ENCODE measurements around the gene PINK1. TPM values are rescaled to one million over a fixed set of nuclear protein-coding genes. Genes with fewer than 3 reads are reported as not detected.

PINK1 gene
- total and polyA plus RNA-seq, 2 experiments from 2014 or later: 73.2 to 96.4 TPM

DNA sequence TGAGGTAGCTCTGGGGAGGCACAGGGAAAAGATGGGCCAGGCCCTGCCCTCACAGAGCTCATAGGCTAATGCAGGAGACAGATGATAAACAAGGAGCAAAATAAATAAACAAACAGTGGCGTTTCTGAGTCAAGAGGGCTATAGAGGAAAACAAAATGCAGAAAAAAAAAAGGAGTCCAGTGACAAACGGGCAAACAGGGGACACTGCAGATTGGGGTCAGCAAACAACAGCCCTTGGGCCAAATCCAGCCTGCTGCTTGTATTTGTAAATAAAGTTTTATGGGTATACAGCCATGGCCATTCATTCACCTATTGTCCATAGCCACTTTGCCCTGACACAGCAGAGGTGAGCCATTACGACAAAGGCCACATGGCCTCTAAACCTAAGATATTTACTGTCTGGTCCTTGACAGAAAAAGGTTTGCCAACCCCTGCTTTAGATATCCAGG lies 19.1 kb upstream of the PINK1 start:
- DNase-seq (ENCODE audit: low spot score): no peak
- Histone ChIP-seq H3K9me2 (replicated peaks; ENCODE audit: insufficient read depth) (no peaks in the 10 kb centered on the region), H3K9me3 (ENCODE audit: low read depth) (no peaks in the 10 kb centered on the region), H3K79me2 (no peaks in the 10 kb centered on the region), H3K27me3 (no peaks in the 10 kb centered on the region), H3K4me3 (no peak overlapping the region), H3K4me1 (ENCODE audit: insufficient read depth) (peaks cover 8% of the 10 kb centered on the region), H3K27ac (peak overlapping the region; percentile 82), H4K20me1 (ENCODE audit: insufficient read depth, poor library complexity, severe bottlenecking) (no peaks in the 10 kb centered on the region), H3K4me2 (no peak overlapping the region), H3K36me3 (replicated peaks; ENCODE audit: insufficient read depth, low read depth) (no peaks in the 10 kb centered on the region), H2AFZ (no peak overlapping the region)
- 60% methylated on average over 3 of the region's 3 CpGs for WGBS (ENCODE audit: low lambda C conversion rate, missing lambda C conversion rate)
- TF ChIP-seq, protein P1, sequence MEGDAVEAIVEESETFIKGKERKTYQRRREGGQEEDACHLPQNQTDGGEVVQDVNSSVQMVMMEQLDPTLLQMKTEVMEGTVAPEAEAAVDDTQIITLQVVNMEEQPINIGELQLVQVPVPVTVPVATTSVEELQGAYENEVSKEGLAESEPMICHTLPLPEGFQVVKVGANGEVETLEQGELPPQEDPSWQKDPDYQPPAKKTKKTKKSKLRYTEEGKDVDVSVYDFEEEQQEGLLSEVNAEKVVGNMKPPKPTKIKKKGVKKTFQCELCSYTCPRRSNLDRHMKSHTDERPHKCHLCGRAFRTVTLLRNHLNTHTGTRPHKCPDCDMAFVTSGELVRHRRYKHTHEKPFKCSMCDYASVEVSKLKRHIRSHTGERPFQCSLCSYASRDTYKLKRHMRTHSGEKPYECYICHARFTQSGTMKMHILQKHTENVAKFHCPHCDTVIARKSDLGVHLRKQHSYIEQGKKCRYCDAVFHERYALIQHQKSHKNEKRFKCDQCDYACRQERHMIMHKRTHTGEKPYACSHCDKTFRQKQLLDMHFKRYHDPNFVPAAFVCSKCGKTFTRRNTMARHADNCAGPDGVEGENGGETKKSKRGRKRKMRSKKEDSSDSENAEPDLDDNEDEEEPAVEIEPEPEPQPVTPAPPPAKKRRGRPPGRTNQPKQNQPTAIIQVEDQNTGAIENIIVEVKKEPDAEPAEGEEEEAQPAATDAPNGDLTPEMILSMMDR (IDR thresholded peaks at IDR 0.05; ENCODE audit: poor library complexity): no peak
- TF ChIP-seq EZH2 (IDR thresholded peaks at IDR 0.05; ENCODE audit: borderline replicate concordance): no peak
- no peak for TF ChIP-seq EZH2phosphoT487 (IDR thresholded peaks at IDR 0.05; ENCODE audit: low read depth, severe bottlenecking, unreplicated experiment)

DNA sequence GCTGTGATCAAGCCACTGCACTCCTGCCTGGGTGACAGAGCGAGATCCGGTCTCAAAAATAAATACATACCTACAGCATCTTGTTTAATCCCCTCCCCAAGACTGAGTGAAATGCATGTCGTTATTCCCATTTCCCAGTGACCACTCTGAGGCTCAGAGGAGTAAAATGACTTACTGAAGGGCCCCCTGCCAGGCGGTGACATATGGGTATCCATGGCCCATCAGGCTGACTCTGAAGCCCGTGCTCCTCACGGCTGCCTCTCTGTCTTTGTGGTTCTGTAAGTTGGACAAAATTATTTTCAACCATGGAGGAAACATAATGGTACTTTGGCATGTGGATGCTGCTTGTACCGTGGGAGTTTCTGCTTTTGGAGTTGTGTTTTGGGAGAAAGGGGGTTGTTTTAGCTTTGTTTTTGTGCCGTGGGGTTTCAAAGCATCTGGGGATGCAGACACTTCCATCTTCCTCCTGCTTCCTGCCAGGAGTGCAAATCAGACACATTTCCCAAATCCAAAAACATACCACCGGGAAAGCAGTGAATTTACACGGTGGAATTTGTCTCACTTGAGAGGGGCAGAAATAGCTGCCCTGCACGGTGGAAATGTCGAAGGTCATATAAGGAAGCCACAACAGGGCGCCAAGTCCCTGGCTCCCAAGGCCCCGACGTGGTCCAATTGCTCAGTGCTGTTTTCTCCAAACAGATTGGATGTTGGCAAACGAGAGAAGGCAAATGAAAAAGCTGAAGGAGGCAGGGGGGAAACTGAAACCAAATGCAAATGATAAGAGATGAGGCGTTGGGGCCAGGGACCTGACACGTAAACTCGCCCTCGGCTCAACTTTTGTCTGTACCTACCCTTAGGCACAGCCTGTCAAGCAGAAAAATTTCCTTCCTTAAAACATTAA lies 17.1 kb upstream of the PINK1 start:
- WGBS (ENCODE audit: low lambda C conversion rate, missing lambda C conversion rate): 74% methylated on average over 20 of the region's 20 CpGs
- H3K9me2 ChIP-seq (replicated peaks; ENCODE audit: insufficient read depth): no peaks in the 10 kb centered on the region
- no peaks in the 10 kb centered on the region for H3K79me2 ChIP-seq
- no peak for TF ChIP-seq EZH2 (IDR thresholded peaks at IDR 0.05; ENCODE audit: borderline replicate concordance)
- TF ChIP-seq EZH2phosphoT487 (IDR thresholded peaks at IDR 0.05; ENCODE audit: low read depth, severe bottlenecking, unreplicated experiment): no peak
- TF ChIP-seq, protein P1 (IDR thresholded peaks at IDR 0.05; ENCODE audit: poor library complexity): no peak
- no peaks in the 10 kb centered on the region for H3K9me3 ChIP-seq (ENCODE audit: low read depth)
- no peak overlapping the region for H3K4me2 ChIP-seq
- H3K27ac ChIP-seq: no peak overlapping the region
- no peak for DNase-seq (ENCODE audit: low spot score)
- peaks cover 8% of the 10 kb centered on the region for H3K4me1 ChIP-seq (ENCODE audit: insufficient read depth)
- H4K20me1 ChIP-seq (ENCODE audit: insufficient read depth, poor library complexity, severe bottlenecking): no peaks in the 10 kb centered on the region
- H3K27me3 ChIP-seq: no peaks in the 10 kb centered on the region
- H2AFZ ChIP-seq: no peak overlapping the region
- H3K4me3 ChIP-seq: no peak overlapping the region
- no peaks in the 10 kb centered on the region for H3K36me3 ChIP-seq (replicated peaks; ENCODE audit: insufficient read depth, low read depth)

DNA sequence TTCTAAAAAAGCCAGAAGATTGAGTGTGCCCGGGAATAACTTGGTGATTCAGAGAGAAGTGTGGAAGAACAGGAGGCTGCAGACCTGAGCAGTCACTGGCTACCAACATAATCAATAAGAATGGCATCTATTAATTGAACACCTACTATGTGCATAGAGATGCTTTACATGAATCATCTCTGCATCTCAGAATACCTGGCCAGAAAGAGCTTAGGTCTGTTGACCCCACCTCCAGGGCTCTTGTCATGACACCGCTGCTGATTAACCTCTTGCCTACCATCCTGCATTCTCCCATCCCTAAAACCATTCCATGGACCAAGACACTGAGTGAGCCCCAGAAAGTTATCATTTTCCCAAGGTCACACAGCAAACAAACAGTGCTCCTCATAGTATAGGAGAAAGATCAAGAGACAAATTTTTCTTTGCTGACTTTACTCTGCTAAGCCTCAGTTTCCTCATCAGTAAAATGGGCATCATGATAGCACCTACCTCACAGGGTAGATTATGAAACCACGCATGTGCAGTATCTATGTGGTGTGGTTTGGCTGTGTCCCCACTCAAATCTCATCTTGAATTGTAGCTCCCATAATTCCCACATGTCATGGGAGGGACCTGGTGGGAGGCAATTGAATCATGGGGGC lies 16.3 kb upstream of the PINK1 start:
- H3K27ac ChIP-seq: no peak overlapping the region
- no peak overlapping the region for H3K4me2 ChIP-seq
- no peaks in the 10 kb centered on the region for H4K20me1 ChIP-seq (ENCODE audit: insufficient read depth, poor library complexity, severe bottlenecking)
- H3K36me3 ChIP-seq (replicated peaks; ENCODE audit: insufficient read depth, low read depth): no peaks in the 10 kb centered on the region
- no peaks in the 10 kb centered on the region for H3K27me3 ChIP-seq
- peaks cover 8% of the 10 kb centered on the region for H3K4me1 ChIP-seq (ENCODE audit: insufficient read depth)
- no peak overlapping the region for H3K4me3 ChIP-seq
- 90% methylated on average over 3 of the region's 3 CpGs for WGBS (ENCODE audit: low lambda C conversion rate, missing lambda C conversion rate)
- H3K9me2 ChIP-seq (replicated peaks; ENCODE audit: insufficient read depth): no peaks in the 10 kb centered on the region
- no peak for DNase-seq (ENCODE audit: low spot score)
- no peaks in the 10 kb centered on the region for H3K79me2 ChIP-seq
- no peak overlapping the region for H2AFZ ChIP-seq
- TF ChIP-seq EZH2phosphoT487 (IDR thresholded peaks at IDR 0.05; ENCODE audit: low read depth, severe bottlenecking, unreplicated experiment): no peak
- TF ChIP-seq EZH2 (IDR thresholded peaks at IDR 0.05; ENCODE audit: borderline replicate concordance): no peak
- TF ChIP-seq, protein P1 (IDR thresholded peaks at IDR 0.05; ENCODE audit: poor library complexity): no peak
- H3K9me3 ChIP-seq (ENCODE audit: low read depth): no peaks in the 10 kb centered on the region
